NK-92 treated with Interleukin-12 subunit alpha and Interleukin-12 subunit beta, amount 100 ng/mL, for 24 hours (cell line): Measurements from ENCODE around the gene BMPER.

Experiments used
- DNase-seq: peaks from one replicate; lab custom pipeline; 2025; lab: John Stamatoyannopoulos, UW

Gene BMPER

DNA sequence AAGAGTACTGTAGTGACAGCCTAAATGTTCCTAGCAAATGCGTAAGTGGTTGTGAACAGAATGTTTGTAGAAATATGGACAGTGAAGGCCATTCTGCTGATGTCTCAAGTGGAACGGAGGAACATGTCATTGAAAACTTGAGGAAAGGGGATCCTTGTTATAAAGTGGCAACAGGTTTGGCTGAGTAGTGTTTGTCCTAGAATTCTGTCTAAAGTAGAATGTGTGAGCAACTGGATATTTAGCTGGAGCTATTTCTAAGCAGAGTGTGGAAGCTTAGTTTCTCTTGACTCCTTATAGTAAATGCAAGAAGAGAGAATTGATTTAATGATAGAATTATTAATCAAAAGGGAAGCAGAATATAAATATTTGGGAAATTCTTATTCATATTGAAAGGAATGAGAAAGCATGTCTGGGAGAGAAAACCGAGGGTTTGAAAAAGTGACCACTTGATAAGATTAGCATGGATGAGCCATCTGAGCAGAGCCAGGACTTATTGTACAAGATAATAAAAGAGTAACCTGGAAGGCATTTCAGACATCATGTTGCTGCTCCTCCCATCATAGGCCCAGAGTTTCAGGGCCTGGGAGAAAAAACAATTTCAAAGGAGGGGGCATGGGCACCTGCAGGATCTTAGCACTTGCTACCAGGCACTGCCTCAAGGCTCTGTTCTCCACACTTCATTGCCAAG is 276.1 kb downstream of the BMPER start:
- no peak for DNase-seq

- DNase-seq, result no peak
Measured at GRCh38 chr7:34184466-34184865, 279.1 kb downstream of the BMPER start.

- no peak for DNase-seq
Measured at GRCh38 chr7:34187798-34188307, 282.5 kb downstream of the BMPER start.

GRCh38 chr7:34189031-34189430 is 283.7 kb downstream of the BMPER start:
- no peak for DNase-seq

DNA sequence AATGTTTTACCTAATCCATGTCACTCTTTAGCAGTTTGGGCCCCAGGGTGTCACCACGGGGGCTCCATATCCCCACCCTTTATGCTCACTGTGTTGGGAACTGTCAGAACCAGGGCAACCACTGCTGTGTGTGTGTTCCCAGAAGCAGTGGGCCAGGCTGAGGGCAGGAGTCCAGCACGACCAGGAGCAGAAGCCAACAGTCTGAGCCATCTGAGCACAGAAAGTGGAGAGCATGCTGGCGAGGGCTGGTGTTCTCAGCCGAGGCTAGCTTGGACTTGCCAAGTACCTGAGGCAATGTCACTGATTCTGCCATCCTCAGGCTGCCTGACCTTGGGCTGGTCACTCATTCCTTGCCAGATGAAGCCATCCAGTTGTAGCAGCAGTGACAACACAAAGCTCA is 285.0 kb downstream of the BMPER start:
- no peak for DNase-seq

DNA sequence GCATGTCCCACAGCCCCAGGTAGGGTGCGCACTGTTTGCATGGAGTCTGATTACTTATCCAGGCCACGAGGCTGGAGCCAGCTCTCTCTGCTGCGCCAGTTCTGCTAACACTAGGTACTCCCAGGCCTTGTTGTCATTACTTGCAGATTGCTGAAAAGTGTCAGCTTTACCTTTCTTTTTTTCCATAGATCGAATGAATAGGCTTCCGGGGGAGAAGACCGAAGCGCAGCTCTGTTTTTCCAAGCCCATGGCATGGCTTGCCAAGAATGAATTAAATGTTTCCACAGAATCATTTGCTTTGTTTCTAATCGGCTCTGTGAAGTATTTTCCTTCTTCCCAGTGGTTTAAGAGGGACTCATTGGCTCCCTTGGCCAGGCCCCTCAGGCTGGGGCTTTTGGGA is 285.8 kb downstream of the BMPER start:
- no peak for DNase-seq

- DNase-seq, result no peak
Measured at GRCh38 chr7:34191771-34192479, 286.6 kb downstream of the BMPER start.

DNA sequence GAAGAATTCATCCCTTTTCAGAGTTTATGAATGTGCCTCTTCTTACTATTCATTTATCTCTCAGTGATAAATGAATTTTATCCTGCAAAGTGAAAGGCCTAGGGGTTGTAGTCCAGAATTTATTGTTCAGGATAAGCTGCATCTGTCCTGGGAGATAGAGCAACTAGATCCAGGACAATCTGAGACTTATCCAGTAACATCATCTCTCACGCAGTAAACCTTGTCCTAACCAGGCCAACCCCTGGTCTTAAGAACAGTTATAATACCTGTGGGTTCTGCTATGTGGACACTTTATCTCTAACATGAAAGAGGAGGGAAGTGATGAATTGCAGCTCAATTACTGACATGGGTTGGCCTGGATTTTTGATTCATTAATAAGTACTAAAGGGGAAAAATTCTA is 287.6 kb downstream of the BMPER start:
- no peak for DNase-seq

DNA sequence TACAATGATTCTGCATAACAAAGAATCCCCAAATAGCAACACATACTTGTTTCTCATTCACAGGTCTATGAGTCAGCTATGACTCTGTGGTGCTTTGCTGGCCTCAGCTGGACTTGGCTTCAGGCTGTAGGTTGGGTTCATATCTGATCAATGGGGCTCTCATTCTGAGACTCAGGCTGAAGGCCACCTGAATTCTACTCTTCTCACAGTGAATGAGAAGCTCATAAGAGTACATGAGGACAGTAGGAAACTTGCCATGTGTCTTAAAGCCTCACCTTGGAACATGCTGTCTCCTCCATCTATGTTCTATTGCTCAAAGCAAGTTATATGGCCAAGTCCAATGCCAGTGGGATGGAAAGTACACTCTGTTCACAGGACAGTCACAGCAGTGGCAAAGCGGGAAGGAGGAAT is 292.9 kb downstream of the BMPER start:
- no peak for DNase-seq
